Loucy (cell line): ENCODE measurements around the gene CPSF7.

ENCODE experiments used
- H2AFZ ChIP-seq: fragments of 200-600 bp; sonication (generic); 2 replicates; pipeline ENCODE4 v1.6.0; 2016; ENCODE audit warnings: antibody characterized with exemption, mild to moderate bottlenecking, low read length, moderate library complexity
- H3F3A ChIP-seq: fragments of 200-600 bp; 2 replicates; pipeline ENCODE4 v1.6.0; 2016; ENCODE audit warnings: antibody characterized with exemption, low read depth, mild to moderate bottlenecking
- H3K27me3 ChIP-seq: fragments of 200-600 bp; sonication (generic); 2 replicates; pipeline ENCODE4 v1.6.1; 2014; ENCODE audit warnings: low read length, mild to moderate bottlenecking; ENCODE audit not compliant: insufficient read depth, poor library complexity, severe bottlenecking
- H3K36me3 ChIP-seq: fragments of 200-600 bp; sonication (generic); 2 replicates; pipeline ENCODE4 v1.6.1; 2016; ENCODE audit warnings: low read length; ENCODE audit not compliant: insufficient read depth
- H3K4me1 ChIP-seq: fragments of 200-600 bp; sonication (generic); 2 replicates; pipeline ENCODE4 v1.5.1; 2014; ENCODE audit warnings: low read length, mild to moderate bottlenecking; ENCODE audit not compliant: insufficient read depth, poor library complexity, severe bottlenecking
- H3K4me2 ChIP-seq: fragments of 200-600 bp; sonication (generic); 2 replicates; pipeline ENCODE4 v1.6.0; 2014; ENCODE audit warnings: antibody characterized with exemption, low read length, low read depth, mild to moderate bottlenecking; ENCODE audit not compliant: poor library complexity, severe bottlenecking
- H3K4me3 ChIP-seq: fragments of 200-600 bp; sonication (generic); 2 replicates; pipeline ENCODE4 v1.5.1; 2014; ENCODE audit warnings: low read length, mild to moderate bottlenecking, mixed read lengths; ENCODE audit not compliant: poor library complexity, severe bottlenecking
- H3K79me2 ChIP-seq: fragments of 200-600 bp; sonication (generic); 2 replicates; pipeline ENCODE4 v1.6.1; 2014; ENCODE audit warnings: low read length; ENCODE audit not compliant: insufficient read depth
- H3K9ac ChIP-seq: fragments of 200-600 bp; sonication (generic); 2 replicates; pipeline ENCODE4 v1.6.0; 2014; ENCODE audit warnings: mild to moderate bottlenecking, low read depth, low read length, moderate library complexity; ENCODE audit not compliant: poor library complexity, severe bottlenecking
- H3K9me2 ChIP-seq: fragments of 200-600 bp; sonication (generic); replicated peaks from 2 replicates; pipeline ENCODE4 v1.6.1; 2016; ENCODE audit warnings: low read depth, low read length, mixed read lengths
- H3K9me3 ChIP-seq: fragments of 200-600 bp; sonication (generic); 2 replicates; pipeline ENCODE4 v1.6.1; 2014; ENCODE audit warnings: mild to moderate bottlenecking, antibody characterized with exemption, low read length, low read depth; ENCODE audit not compliant: insufficient read depth
- H4K20me1 ChIP-seq: fragments of 200-600 bp; sonication (generic); 2 replicates; pipeline ENCODE4 v1.6.0; 2014; ENCODE audit warnings: antibody characterized with exemption, low read length, mild to moderate bottlenecking; ENCODE audit not compliant: insufficient read depth, poor library complexity, severe bottlenecking
- EZH2phosphoT487 ChIP-seq: fragments of 200-600 bp; IDR thresholded peaks from 2 replicates; pipeline ENCODE4 v1.6.1; 2018; ENCODE audit warnings: antibody characterized with exemption, mild to moderate bottlenecking, moderate library complexity, borderline replicate concordance
- TF ChIP-seq, protein P1 (sequence below): fragments of 200-600 bp; sonication (generic); conservative IDR thresholded peaks from 2 replicates; pipeline ENCODE4 v1.5.1; 2014; ENCODE audit warnings: mild to moderate bottlenecking, antibody characterized with exemption, low read length

The CPSF7 gene

GRCh38 chr11:61476371-61476770 is 46.6 kb upstream of the CPSF7 start:
- no peaks in the 10 kb centered on the region for H3K79me2 ChIP-seq
- no peaks in the 10 kb centered on the region for H3K36me3 ChIP-seq
- no peaks in the 10 kb centered on the region for H3K9me3 ChIP-seq
- no peak overlapping the region for H3K9ac ChIP-seq
- no peak overlapping the region for H3K4me3 ChIP-seq
- H4K20me1 ChIP-seq = no peaks in the 10 kb centered on the region
- H3K27me3 ChIP-seq = no peaks in the 10 kb centered on the region
- TF ChIP-seq, protein P1, sequence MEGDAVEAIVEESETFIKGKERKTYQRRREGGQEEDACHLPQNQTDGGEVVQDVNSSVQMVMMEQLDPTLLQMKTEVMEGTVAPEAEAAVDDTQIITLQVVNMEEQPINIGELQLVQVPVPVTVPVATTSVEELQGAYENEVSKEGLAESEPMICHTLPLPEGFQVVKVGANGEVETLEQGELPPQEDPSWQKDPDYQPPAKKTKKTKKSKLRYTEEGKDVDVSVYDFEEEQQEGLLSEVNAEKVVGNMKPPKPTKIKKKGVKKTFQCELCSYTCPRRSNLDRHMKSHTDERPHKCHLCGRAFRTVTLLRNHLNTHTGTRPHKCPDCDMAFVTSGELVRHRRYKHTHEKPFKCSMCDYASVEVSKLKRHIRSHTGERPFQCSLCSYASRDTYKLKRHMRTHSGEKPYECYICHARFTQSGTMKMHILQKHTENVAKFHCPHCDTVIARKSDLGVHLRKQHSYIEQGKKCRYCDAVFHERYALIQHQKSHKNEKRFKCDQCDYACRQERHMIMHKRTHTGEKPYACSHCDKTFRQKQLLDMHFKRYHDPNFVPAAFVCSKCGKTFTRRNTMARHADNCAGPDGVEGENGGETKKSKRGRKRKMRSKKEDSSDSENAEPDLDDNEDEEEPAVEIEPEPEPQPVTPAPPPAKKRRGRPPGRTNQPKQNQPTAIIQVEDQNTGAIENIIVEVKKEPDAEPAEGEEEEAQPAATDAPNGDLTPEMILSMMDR = no peak
- no peak for TF ChIP-seq EZH2phosphoT487
- no peaks in the 10 kb centered on the region for H3K9me2 ChIP-seq
- no peak overlapping the region for H3K4me2 ChIP-seq
- H2AFZ ChIP-seq = no peak overlapping the region
- H3K4me1 ChIP-seq = no peaks in the 10 kb centered on the region
- no peaks in the 10 kb centered on the region for H3F3A ChIP-seq

GRCh38 chr11:61475433-61475832 is 45.7 kb upstream of the CPSF7 start:
- no peak overlapping the region for H2AFZ ChIP-seq

DNA sequence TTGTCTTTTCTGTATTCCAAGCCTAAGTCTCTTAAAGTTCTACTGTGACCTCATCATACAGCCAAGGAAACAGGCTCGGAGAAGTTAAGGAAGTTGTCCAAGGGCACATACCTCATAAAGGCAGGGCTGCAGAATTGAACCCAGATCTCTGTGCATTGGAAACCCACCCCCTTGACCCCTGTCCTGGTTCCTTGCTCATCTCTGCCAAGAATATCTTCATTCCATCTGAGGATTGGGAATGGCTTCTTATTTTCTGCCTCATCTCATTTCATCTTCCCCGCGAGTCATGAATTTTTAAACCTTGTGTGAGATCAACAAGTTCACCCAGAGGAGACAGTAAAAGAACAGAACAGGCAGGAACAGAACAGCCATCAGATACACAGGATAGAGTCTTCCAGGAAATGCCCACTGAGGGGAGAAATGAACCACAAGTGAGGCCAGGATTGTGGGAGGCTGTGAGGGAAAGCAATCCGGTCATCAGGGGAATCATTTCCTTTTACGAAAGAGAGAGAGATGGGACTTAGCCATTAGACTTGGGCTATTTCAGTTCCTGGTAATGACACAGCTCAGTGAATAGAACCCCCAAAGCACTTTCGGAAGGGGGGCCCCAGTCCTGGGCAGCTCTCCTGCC is 44.4 kb upstream of the CPSF7 start:
- Histone ChIP-seq H3K79me2 (no peaks in the 10 kb centered on the region), H3K4me2 (no peak overlapping the region), H4K20me1 (no peaks in the 10 kb centered on the region), H3K4me1 (no peaks in the 10 kb centered on the region), H3K9me2 (no peaks in the 10 kb centered on the region), H3K4me3 (no peak overlapping the region), H3K9me3 (no peaks in the 10 kb centered on the region), H3K9ac (no peak overlapping the region), H3K36me3 (peaks cover 5% of the 10 kb centered on the region; the same call in 1 of the 2 replicates), H3K27me3 (no peaks in the 10 kb centered on the region), H3F3A (no peaks in the 10 kb centered on the region), H2AFZ (no peak overlapping the region)
- no peak for TF ChIP-seq EZH2phosphoT487
- TF ChIP-seq, protein P1 = no peak

More at GRCh38 chr11:61475433-61475832, 45.7 kb upstream of the CPSF7 start:
- no peaks in the 10 kb centered on the region for H3K9me2 ChIP-seq
- H3K79me2 ChIP-seq = no peaks in the 10 kb centered on the region
- H3K27me3 ChIP-seq = no peaks in the 10 kb centered on the region
- peaks cover 5% of the 10 kb centered on the region; the same call in 1 of the 2 replicates for H3K36me3 ChIP-seq
- no peaks in the 10 kb centered on the region for H3K9me3 ChIP-seq
- no peaks in the 10 kb centered on the region for H4K20me1 ChIP-seq
- H3K9ac ChIP-seq = no peak overlapping the region
- H3K4me3 ChIP-seq = no peak overlapping the region
- no peaks in the 10 kb centered on the region for H3F3A ChIP-seq
- H3K4me2 ChIP-seq = no peak overlapping the region
- TF ChIP-seq EZH2phosphoT487 = no peak
- TF ChIP-seq, protein P1 = no peak
- H3K4me1 ChIP-seq = no peaks in the 10 kb centered on the region
